Lower lobe of right lung (tissue), 2 donors: ENCODE measurements around the gene DBNL. TPM values are rescaled to one million over a fixed set of nuclear protein-coding genes. Genes with fewer than 3 reads are reported as not detected.

Experiments
- ATAC-seq, 2 donors: fragments of 200-7000 bp; cut with Tn5 transposase; one replicate each; pipeline ENCODE4 v1.9.1; 2020 to 2022; ENCODE audit warnings: mild to moderate bottlenecking in 2 of 2, moderate library complexity in 2 of 2
- DNase-seq: peaks from one replicate; pipeline ENCODE4 v3.0.0-alpha.2; 2020
- H3K27ac ChIP-seq: fragments of 200-600 bp; one replicate; pipeline ENCODE4 v1.8.0; 2022
- H3K27me3 ChIP-seq: fragments of 200-600 bp; one replicate; pipeline ENCODE4 v1.8.0; 2022; ENCODE audit warnings: low read depth
- H3K36me3 ChIP-seq: fragments of 200-600 bp; one replicate; pipeline ENCODE4 v1.8.0; 2022; ENCODE audit warnings: mild to moderate bottlenecking
- H3K4me1 ChIP-seq: fragments of 200-600 bp; one replicate; pipeline ENCODE4 v1.8.0; 2022
- H3K4me3 ChIP-seq: fragments of 200-600 bp; one replicate; pipeline ENCODE4 v1.8.0; 2022; ENCODE audit warnings: mild to moderate bottlenecking
- H3K9me3 ChIP-seq: fragments of 200-600 bp; one replicate; pipeline ENCODE4 v1.8.0; 2022
- intact Hi-C: fragments of 100-400 bp; cut with DNase I; formaldehyde crosslinking; loops from one replicate; pipeline ENCODE4 v1.11.0; 2022
- microRNA-seq: library from miRNA; unstranded; fragments of <30 nt; microRNA quantifications from one replicate; pipeline ENCODE4 v1.2.0, GENCODE V29; 2020; ENCODE audit warnings: borderline number of aligned reads
- total RNA-seq: library from RNA; stranded (reverse); fragmentation: NEBNext Ultra II Directional; extraction: Animal tissue kit (Norgen Biotek cat#: 25700); gene quantifications from one replicate; pipeline ENCODE4 v1.2.1, GENCODE V29; 2021
- TF ChIP-seq, protein P1 (sequence below): fragments of 200-600 bp; IDR thresholded peaks from one replicate; pipeline ENCODE4 v1.8.0; 2022; ENCODE audit warnings: antibody characterized with exemption, mild to moderate bottlenecking
- donor health status: DM: no; HTN: yes; CAD: no; lungs with severe emphysema.

Gene DBNL
- total RNA-seq, 1 donor from 2014 or later: 109 TPM

DNA sequence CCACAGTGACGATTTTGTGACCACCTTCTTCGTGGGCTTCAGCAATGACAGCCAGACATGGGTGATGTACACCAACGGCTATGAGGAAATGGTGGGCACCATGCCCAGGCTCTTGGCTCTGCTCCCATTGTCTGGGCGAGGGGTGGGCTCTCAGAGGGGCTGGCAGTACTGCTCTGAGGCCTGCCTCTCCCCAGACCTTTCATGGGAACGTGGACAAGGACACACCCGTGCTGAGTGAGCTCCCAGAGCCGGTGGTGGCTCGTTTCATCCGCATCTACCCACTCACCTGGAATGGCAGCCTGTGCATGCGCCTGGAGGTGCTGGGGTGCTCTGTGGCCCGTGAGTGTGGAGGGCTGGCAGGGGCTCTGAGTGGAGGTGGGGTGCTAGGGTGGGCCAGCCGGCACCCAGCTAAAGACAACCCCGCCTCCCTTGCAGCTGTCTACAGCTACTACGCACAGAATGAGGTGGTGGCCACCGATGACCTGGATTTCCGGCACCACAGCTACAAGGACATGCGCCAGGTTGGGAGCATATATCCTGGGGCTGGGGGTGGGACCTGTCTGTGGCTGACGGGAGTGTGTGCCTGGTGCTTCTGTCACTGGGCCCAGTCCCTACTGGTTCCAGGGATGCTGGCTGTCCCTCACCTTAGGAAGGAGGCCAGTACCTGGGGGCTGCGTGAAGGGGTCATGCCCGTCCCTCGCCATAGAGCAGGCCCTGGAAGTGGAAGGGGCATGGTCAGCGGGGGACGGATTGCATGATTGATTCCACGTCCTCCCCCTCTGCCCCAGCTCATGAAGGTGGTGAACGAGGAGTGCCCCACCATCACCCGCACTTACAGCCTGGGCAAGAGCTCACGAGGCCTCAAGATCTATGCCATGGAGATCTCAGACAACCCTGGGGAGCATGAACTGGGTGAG lies 66.5 kb downstream of the DBNL start:
- DNase-seq (no peak), ATAC-seq (no peak)
- Histone ChIP-seq H3K27ac (no peak overlapping the region), H3K4me1 (no peaks in the 10 kb centered on the region), H3K27me3 (no peaks in the 10 kb centered on the region), H3K36me3 (peaks cover 78% of the 10 kb centered on the region), H3K4me3 (no peak overlapping the region), H3K9me3 (no peaks in the 10 kb centered on the region)
- TF ChIP-seq, protein P1, sequence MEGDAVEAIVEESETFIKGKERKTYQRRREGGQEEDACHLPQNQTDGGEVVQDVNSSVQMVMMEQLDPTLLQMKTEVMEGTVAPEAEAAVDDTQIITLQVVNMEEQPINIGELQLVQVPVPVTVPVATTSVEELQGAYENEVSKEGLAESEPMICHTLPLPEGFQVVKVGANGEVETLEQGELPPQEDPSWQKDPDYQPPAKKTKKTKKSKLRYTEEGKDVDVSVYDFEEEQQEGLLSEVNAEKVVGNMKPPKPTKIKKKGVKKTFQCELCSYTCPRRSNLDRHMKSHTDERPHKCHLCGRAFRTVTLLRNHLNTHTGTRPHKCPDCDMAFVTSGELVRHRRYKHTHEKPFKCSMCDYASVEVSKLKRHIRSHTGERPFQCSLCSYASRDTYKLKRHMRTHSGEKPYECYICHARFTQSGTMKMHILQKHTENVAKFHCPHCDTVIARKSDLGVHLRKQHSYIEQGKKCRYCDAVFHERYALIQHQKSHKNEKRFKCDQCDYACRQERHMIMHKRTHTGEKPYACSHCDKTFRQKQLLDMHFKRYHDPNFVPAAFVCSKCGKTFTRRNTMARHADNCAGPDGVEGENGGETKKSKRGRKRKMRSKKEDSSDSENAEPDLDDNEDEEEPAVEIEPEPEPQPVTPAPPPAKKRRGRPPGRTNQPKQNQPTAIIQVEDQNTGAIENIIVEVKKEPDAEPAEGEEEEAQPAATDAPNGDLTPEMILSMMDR: no peak
- intact Hi-C loops: no loop called here

Small RNA genes within 50 kb of the gene (microRNA-seq; reads per million reads assigned to microRNA genes)
- gene MIR6837 (not detected), gene MIR6838 (not detected)

Other genes with a start within 250 kb of the DBNL start
- 58.2 TPM for gene MRPS24, start 175.2 kb upstream of the DBNL start, total RNA-seq
- 26.1 TPM for gene URGCP, start 138.1 kb upstream of the DBNL start, total RNA-seq
- 21.3 TPM for gene UBE2D4, start 118.3 kb upstream of the DBNL start, total RNA-seq
- gene SPDYE1, start 46.8 kb upstream of the DBNL start, total RNA-seq: not detected
- 0.44 TPM for gene PGAM2, start 20.9 kb downstream of the DBNL start, total RNA-seq
- gene POLM, start 37.8 kb downstream of the DBNL start, total RNA-seq: 24.2 TPM
- gene AEBP1, start 59.6 kb downstream of the DBNL start, total RNA-seq: 82.5 TPM
- 48.3 TPM for gene POLD2, start 78.8 kb downstream of the DBNL start, total RNA-seq
- gene MYL7, start 96.6 kb downstream of the DBNL start, total RNA-seq: 1.6 TPM
- gene GCK, start 144.7 kb downstream of the DBNL start, total RNA-seq: 0.47 TPM
- gene YKT6, start 156.3 kb downstream of the DBNL start, total RNA-seq: 58.7 TPM